Measurements from ENCODE around the gene C2CD4A.

DNA sequence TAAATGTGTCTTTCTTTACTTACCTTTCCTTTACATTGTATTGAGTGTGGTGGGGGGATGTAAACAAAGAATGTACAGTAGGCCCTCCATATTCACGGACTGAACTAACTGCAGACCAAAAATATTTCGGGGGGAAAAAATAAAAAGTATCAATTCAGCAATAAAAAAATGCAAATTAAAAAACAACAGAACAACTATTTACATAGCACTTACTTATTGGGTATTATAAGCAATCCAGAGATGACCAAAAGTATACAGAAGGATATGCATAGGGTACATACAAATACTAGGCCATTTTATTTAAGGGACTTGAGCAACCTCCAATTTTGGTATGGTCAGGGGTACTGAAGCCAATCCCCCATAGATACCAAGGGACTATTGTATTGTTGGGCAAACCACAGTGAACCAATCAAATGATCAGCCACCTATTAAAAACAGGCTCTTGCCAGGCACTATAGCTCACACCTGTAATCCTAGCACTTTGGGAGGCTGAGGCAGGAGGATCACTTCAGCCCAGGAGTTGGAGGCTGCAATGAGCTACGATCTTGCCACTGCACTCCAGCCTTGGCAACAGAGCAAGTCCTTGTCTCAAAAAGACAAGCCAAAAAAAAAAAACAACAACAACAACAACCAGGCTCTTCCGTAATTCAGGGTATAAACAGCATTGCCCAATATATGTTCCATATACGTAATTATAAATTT is 8.3 kb upstream of the C2CD4A start:
- TF ChIP-seq CTCF (IDR thresholded peaks at IDR 0.05) = 0 out of 2 replicates have a peak, but pooled peaks have one; percentile 1
- no peak for TF ChIP-seq ZFX (IDR thresholded peaks at IDR 0.05; ENCODE audit: borderline replicate concordance)
